Cardiac muscle cell (in vitro differentiated cells and primary cell): ENCODE measurements around the gene CADM1. TPM values are rescaled to one million over a fixed set of nuclear protein-coding genes. Genes with fewer than 3 reads are reported as not detected.

Experiments
- DNase-seq, 2 donors: peaks; one replicate each; pipeline versions ENCODE4 v3.0.0 to v3.0.0-alpha.2; 2010 to 2017; ENCODE audit warnings: low read depth in 1 of 2, low spot score in 1 of 2
- H3K27ac ChIP-seq: fragments of 200-600 bp; sonication (generic); 2 replicates; pipeline ENCODE4 v1.5.1; 2016
- H3K27me3 ChIP-seq: fragments of 200-600 bp; sonication (generic); 2 replicates; pipeline ENCODE4 v1.6.0; 2016; ENCODE audit warnings: control low read depth
- H3K36me3 ChIP-seq: fragments of 200-600 bp; sonication (generic); 2 replicates; pipeline ENCODE4 v1.5.1; 2016; ENCODE audit warnings: control low read depth
- H3K4me1 ChIP-seq: fragments of 200-600 bp; sonication (generic); 2 replicates; pipeline ENCODE4 v1.8.1; 2017; ENCODE audit warnings: low read depth, mild to moderate bottlenecking, mixed run types
- H3K4me3 ChIP-seq: fragments of 200-600 bp; sonication (generic); 2 replicates; pipeline ENCODE4 v1.5.1; 2016; ENCODE audit warnings: mild to moderate bottlenecking
- H3K9me3 ChIP-seq: fragments of 200-600 bp; sonication (generic); 2 replicates; pipeline ENCODE4 v1.5.1; 2017; ENCODE audit warnings: low read depth, mild to moderate bottlenecking, control low read depth
- CTCF ChIP-seq: IDR thresholded peaks from 2 replicates; pipeline ENCODE4 v1.5.1; 2012; ENCODE audit warnings: low read depth, mild to moderate bottlenecking, low read length
- polyA plus RNA-seq: library from polyadenylated mRNA; unstranded; fragments of >200 nt; fragmentation: Nextera tagmentation; extraction: Ambion mirVana; gene quantifications from 2 replicates; pipeline ENCODE4 v1.2.1, GENCODE V29; 2016
- total RNA-seq: library from RNA; depleted of rRNA; stranded (reverse); fragments of >200 nt; gene quantifications from 2 replicates; pipeline ENCODE4 v1.2.3, GENCODE V29; 2016

The CADM1 gene
- total and polyA plus RNA-seq, 2 experiments from 2014 or later, result 113 to 149 TPM

- Histone ChIP-seq H3K36me3 (no peaks in the 10 kb centered on the region), H3K27me3 (no peaks in the 10 kb centered on the region), H3K27ac (no peak overlapping the region), H3K9me3 (no peaks in the 10 kb centered on the region), H3K4me3 (no peak overlapping the region), H3K4me1 (no peaks in the 10 kb centered on the region)
- no peak for TF ChIP-seq CTCF
- DNase-seq, result no peak
Measured at GRCh38 chr11:115469361-115469760, 34.9 kb downstream of the CADM1 start.

- Histone ChIP-seq H3K4me1 (peaks cover 15% of the 10 kb centered on the region), H3K36me3 (no peaks in the 10 kb centered on the region), H3K4me3 (no peak overlapping the region), H3K27ac (no peak overlapping the region), H3K27me3 (no peaks in the 10 kb centered on the region), H3K9me3 (no peaks in the 10 kb centered on the region)
- DNase-seq, result no peak
- no peak for TF ChIP-seq CTCF
Measured at GRCh38 chr11:115466122-115466521, 38.1 kb downstream of the CADM1 start.

GRCh38 chr11:115464269-115464668 is 39.9 kb downstream of the CADM1 start:
- Histone ChIP-seq H3K27me3 (no peaks in the 10 kb centered on the region), H3K4me1 (peaks cover 17% of the 10 kb centered on the region), H3K9me3 (no peaks in the 10 kb centered on the region), H3K4me3 (no peak overlapping the region), H3K36me3 (no peaks in the 10 kb centered on the region), H3K27ac (no peak overlapping the region)
- no peak for TF ChIP-seq CTCF
- no peak for DNase-seq

GRCh38 chr11:115463606-115464005 is 40.6 kb downstream of the CADM1 start:
- no peak for DNase-seq
- H3K9me3 ChIP-seq, result no peaks in the 10 kb centered on the region
- H3K27me3 ChIP-seq, result no peaks in the 10 kb centered on the region
- no peak overlapping the region for H3K4me3 ChIP-seq
- H3K36me3 ChIP-seq, result no peaks in the 10 kb centered on the region
- peaks cover 18% of the 10 kb centered on the region for H3K4me1 ChIP-seq
- no peak overlapping the region for H3K27ac ChIP-seq
- no peak for TF ChIP-seq CTCF

- H3K36me3 ChIP-seq, result no peaks in the 10 kb centered on the region
- H3K9me3 ChIP-seq, result no peaks in the 10 kb centered on the region
Measured at GRCh38 chr11:115462757-115463156, 41.5 kb downstream of the CADM1 start.

More at GRCh38 chr11:115462757-115463156, 41.5 kb downstream of the CADM1 start:
- Histone ChIP-seq H3K4me1 (peaks cover 18% of the 10 kb centered on the region), H3K4me3 (no peak overlapping the region), H3K27ac (no peak overlapping the region), H3K27me3 (no peaks in the 10 kb centered on the region)
- no peak for DNase-seq
- no peak for TF ChIP-seq CTCF
